Neural cell (in vitro differentiated cells): ENCODE data around the gene DIP2C.

Source experiments
- EP300 ChIP-seq: fragments of 450-650 bp; conservative IDR thresholded peaks from 2 replicates; pipeline ENCODE4 v1.6.1; 2014; ENCODE audit warnings: antibody characterized with exemption, mild to moderate bottlenecking, moderate library complexity; ENCODE audit not compliant: poor library complexity, severe bottlenecking
- EZH2 ChIP-seq: fragments of 200-600, 300-800 bp; shearing (Covaris generic), sonication (generic); IDR thresholded peaks from 2 replicates; pipeline ENCODE4 v1.6.1; 2014; ENCODE audit warnings: antibody characterized with exemption, low read length, borderline replicate concordance, mild to moderate bottlenecking; ENCODE audit not compliant: insufficient read depth, poor library complexity, severe bottlenecking
- RAD21 ChIP-seq: fragments of 450-650 bp; conservative IDR thresholded peaks from 2 replicates; pipeline ENCODE4 v1.6.1; 2014; ENCODE audit warnings: antibody characterized with exemption, mild to moderate bottlenecking, moderate library complexity
- SMC3 ChIP-seq: fragments of 450-650 bp; conservative IDR thresholded peaks from 2 replicates; pipeline ENCODE4 v1.6.1; 2014; ENCODE audit warnings: antibody characterized with exemption, mild to moderate bottlenecking, moderate library complexity; ENCODE audit not compliant: poor library complexity
- TF ChIP-seq, protein P1 (sequence below): fragments of 450-650 bp; IDR thresholded peaks from 2 replicates; pipeline ENCODE4 v1.5.1; 2014; ENCODE audit warnings: antibody characterized with exemption, mild to moderate bottlenecking, moderate library complexity; ENCODE audit not compliant: poor library complexity, severe bottlenecking

DNA sequence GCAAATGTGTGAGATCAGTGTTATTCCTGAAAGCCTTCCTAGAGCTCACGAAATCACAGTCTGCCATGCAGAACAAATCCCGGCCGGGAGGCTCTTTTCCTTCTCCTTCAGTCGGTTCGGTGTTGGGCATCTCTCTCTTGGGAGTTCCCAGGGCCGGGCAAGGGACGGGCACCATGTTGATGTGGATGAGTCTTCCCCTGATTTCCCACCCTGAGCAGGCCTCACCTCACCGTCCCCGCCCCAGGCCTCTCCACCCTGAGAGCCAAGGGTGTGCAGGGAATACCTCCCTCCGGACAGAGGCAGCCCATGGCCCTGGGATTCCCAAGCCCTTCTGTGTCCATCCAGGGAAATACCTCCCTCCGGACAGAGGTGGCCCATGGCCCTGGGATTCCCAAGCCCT is 28.0 kb upstream of the DIP2C start:
- TF ChIP-seq SMC3 (no peak), RAD21 (no peak), EP300 (no peak), EZH2 (no peak)
- TF ChIP-seq, protein P1, sequence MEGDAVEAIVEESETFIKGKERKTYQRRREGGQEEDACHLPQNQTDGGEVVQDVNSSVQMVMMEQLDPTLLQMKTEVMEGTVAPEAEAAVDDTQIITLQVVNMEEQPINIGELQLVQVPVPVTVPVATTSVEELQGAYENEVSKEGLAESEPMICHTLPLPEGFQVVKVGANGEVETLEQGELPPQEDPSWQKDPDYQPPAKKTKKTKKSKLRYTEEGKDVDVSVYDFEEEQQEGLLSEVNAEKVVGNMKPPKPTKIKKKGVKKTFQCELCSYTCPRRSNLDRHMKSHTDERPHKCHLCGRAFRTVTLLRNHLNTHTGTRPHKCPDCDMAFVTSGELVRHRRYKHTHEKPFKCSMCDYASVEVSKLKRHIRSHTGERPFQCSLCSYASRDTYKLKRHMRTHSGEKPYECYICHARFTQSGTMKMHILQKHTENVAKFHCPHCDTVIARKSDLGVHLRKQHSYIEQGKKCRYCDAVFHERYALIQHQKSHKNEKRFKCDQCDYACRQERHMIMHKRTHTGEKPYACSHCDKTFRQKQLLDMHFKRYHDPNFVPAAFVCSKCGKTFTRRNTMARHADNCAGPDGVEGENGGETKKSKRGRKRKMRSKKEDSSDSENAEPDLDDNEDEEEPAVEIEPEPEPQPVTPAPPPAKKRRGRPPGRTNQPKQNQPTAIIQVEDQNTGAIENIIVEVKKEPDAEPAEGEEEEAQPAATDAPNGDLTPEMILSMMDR = no peak
